ENCODE data around the gene NFYA. TPM values are rescaled to one million over a fixed set of nuclear protein-coding genes. Genes with fewer than 3 reads are reported as not detected.

NFYA gene
- total and polyA plus RNA-seq, 2 of the 13 experiments (the other 11 are each of a cell fraction or from before 2014, with no cell fraction given): 16.0 to 22.9 TPM

DNA sequence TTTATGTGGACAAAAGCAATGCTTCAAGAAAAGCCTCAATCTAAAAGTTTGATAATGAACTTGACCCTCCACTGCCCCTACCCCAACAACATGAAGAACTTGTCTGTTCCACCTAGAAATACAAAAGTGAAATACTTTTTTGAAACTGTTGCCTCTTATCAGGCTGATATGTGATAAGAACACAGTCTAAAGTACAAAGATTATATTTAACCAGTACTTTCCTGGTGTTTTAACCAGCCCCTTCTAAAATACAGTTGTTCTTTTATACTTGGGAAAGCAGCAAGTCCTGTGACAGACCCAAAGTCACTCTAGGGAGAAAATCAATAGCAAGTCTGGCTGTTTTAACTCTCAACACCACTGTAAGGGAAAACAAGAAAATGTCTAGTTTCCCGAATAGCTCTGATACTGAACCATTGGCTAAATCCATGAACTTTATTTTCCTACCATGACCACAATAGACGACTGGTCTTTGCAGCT lies 7.2 kb upstream of the NFYA start (continued):
- TF ChIP-seq ZSCAN25 (CRISPR knock-in tag; IDR thresholded peaks at IDR 0.05): peak; percentile 61; the same call in 1 of the 2 replicates
- 0 out of 2 replicates have a peak, but pooled peaks have one; percentile 64 for TF ChIP-seq ZNF792 (CRISPR knock-in tag; IDR thresholded peaks at IDR 0.05)
- 0 out of 2 replicates have a peak, but pooled peaks have one; percentile 7 for TF ChIP-seq ZNF12 (CRISPR knock-in tag; IDR thresholded peaks at IDR 0.05)
- peak; percentile 67; the same call in 1 of the 2 replicates for TF ChIP-seq MIXL1 (CRISPR knock-in tag; IDR thresholded peaks at IDR 0.05)
- TF ChIP-seq ZNF558 (CRISPR knock-in tag; IDR thresholded peaks at IDR 0.05; ENCODE audit: borderline replicate concordance): no peak
- TF ChIP-seq TEAD2 (CRISPR knock-in tag; IDR thresholded peaks at IDR 0.05): no peak
- TF ChIP-seq POLR2AphosphoS5 (IDR thresholded peaks at IDR 0.05; ENCODE audit: low read depth, low read length): no peak
- TF ChIP-seq, protein P1, sequence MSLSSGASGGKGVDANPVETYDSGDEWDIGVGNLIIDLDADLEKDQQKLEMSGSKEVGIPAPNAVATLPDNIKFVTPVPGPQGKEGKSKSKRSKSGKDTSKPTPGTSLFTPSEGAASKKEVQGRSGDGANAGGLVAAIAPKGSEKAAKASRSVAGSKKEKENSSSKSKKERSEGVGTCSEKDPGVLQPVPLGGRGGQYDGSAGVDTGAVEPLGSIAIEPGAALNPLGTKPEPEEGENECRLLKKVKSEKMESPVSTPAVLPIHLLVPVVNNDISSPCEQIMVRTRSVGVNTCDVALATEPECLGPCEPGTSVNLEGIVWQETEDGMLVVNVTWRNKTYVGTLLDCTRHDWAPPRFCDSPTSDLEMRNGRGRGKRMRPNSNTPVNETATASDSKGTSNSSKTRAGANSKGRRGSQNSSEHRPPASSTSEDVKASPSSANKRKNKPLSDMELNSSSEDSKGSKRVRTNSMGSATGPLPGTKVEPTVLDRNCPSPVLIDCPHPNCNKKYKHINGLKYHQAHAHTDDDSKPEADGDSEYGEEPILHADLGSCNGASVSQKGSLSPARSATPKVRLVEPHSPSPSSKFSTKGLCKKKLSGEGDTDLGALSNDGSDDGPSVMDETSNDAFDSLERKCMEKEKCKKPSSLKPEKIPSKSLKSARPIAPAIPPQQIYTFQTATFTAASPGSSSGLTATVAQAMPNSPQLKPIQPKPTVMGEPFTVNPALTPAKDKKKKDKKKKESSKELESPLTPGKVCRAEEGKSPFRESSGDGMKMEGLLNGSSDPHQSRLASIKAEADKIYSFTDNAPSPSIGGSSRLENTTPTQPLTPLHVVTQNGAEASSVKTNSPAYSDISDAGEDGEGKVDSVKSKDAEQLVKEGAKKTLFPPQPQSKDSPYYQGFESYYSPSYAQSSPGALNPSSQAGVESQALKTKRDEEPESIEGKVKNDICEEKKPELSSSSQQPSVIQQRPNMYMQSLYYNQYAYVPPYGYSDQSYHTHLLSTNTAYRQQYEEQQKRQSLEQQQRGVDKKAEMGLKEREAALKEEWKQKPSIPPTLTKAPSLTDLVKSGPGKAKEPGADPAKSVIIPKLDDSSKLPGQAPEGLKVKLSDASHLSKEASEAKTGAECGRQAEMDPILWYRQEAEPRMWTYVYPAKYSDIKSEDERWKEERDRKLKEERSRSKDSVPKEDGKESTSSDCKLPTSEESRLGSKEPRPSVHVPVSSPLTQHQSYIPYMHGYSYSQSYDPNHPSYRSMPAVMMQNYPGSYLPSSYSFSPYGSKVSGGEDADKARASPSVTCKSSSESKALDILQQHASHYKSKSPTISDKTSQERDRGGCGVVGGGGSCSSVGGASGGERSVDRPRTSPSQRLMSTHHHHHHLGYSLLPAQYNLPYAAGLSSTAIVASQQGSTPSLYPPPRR (CRISPR knock-in tag; IDR thresholded peaks at IDR 0.05; ENCODE audit: borderline replicate concordance): peak; percentile 56; the same call in 1 of the 2 replicates
- TF ChIP-seq, protein P2, sequence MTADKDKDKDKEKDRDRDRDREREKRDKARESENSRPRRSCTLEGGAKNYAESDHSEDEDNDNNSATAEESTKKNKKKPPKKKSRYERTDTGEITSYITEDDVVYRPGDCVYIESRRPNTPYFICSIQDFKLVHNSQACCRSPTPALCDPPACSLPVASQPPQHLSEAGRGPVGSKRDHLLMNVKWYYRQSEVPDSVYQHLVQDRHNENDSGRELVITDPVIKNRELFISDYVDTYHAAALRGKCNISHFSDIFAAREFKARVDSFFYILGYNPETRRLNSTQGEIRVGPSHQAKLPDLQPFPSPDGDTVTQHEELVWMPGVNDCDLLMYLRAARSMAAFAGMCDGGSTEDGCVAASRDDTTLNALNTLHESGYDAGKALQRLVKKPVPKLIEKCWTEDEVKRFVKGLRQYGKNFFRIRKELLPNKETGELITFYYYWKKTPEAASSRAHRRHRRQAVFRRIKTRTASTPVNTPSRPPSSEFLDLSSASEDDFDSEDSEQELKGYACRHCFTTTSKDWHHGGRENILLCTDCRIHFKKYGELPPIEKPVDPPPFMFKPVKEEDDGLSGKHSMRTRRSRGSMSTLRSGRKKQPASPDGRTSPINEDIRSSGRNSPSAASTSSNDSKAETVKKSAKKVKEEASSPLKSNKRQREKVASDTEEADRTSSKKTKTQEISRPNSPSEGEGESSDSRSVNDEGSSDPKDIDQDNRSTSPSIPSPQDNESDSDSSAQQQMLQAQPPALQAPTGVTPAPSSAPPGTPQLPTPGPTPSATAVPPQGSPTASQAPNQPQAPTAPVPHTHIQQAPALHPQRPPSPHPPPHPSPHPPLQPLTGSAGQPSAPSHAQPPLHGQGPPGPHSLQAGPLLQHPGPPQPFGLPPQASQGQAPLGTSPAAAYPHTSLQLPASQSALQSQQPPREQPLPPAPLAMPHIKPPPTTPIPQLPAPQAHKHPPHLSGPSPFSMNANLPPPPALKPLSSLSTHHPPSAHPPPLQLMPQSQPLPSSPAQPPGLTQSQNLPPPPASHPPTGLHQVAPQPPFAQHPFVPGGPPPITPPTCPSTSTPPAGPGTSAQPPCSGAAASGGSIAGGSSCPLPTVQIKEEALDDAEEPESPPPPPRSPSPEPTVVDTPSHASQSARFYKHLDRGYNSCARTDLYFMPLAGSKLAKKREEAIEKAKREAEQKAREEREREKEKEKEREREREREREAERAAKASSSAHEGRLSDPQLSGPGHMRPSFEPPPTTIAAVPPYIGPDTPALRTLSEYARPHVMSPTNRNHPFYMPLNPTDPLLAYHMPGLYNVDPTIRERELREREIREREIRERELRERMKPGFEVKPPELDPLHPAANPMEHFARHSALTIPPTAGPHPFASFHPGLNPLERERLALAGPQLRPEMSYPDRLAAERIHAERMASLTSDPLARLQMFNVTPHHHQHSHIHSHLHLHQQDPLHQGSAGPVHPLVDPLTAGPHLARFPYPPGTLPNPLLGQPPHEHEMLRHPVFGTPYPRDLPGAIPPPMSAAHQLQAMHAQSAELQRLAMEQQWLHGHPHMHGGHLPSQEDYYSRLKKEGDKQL (CRISPR knock-in tag; IDR thresholded peaks at IDR 0.05; ENCODE audit: low read depth): peak; percentile 68; the same call in 1 of the 2 replicates
- TF ChIP-seq RARA (CRISPR knock-in tag; IDR thresholded peaks at IDR 0.05): peak; percentile 99
- TF ChIP-seq NCOR1 (IDR thresholded peaks at IDR 0.05; ENCODE audit: borderline replicate concordance, low read length): peak; percentile 100
- TF ChIP-seq, protein P3, sequence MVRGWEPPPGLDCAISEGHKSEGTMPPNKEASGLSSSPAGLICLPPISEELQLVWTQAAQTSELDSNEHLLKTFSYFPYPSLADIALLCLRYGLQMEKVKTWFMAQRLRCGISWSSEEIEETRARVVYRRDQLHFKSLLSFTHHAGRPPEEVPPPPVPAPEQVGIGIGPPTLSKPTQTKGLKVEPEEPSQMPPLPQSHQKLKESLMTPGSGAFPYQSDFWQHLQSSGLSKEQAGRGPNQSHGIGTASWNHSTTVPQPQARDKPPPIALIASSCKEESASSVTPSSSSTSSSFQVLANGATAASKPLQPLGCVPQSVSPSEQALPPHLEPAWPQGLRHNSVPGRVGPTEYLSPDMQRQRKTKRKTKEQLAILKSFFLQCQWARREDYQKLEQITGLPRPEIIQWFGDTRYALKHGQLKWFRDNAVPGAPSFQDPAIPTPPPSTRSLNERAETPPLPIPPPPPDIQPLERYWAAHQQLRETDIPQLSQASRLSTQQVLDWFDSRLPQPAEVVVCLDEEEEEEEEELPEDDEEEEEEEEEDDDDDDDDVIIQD (CRISPR knock-in tag; IDR thresholded peaks at IDR 0.05; ENCODE audit: low read depth): peak; percentile 55; the same call in 1 of the 2 replicates
- TF ChIP-seq, protein P4, sequence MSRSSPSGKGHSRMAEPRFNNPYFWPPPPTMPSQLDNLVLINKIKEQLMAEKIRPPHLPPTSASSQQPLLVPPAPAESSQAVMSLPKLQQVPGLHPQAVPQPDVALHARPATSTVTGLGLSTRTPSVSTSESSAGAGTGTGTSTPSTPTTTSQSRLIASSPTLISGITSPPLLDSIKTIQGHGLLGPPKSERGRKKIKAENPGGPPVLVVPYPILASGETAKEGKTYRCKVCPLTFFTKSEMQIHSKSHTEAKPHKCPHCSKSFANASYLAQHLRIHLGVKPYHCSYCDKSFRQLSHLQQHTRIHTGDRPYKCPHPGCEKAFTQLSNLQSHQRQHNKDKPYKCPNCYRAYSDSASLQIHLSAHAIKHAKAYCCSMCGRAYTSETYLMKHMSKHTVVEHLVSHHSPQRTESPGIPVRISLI (CRISPR knock-in tag; IDR thresholded peaks at IDR 0.05; ENCODE audit: borderline replicate concordance): no peak; the same call in 1 of the 2 replicates
- TF ChIP-seq ZFP37 (CRISPR knock-in tag; IDR thresholded peaks at IDR 0.05; ENCODE audit: borderline replicate concordance): no peak
- no peak for TF ChIP-seq ZNF343 (CRISPR knock-in tag; IDR thresholded peaks at IDR 0.05)
- no peak for TF ChIP-seq AHR (CRISPR knock-in tag; IDR thresholded peaks at IDR 0.05)
- TF ChIP-seq ZNF264 (CRISPR knock-in tag; IDR thresholded peaks at IDR 0.05): no peak
